ENCODE measurements around the gene CMIP.

- TF ChIP-seq CTCF (IDR thresholded peaks at IDR 0.05) (no peak), EZH2phosphoT487 (IDR thresholded peaks at IDR 0.05) (no peak)
Measured at GRCh38 chr16:81686391-81687130, 242.0 kb downstream of the CMIP start.

Data from neural progenitor cell (in vitro differentiated cells).